IMR-90 (cell line): ENCODE data around the gene PDCD10.

Experiments
- BHLHE40 ChIP-seq: fragments of 150-350 bp; IDR thresholded peaks from 2 replicates; pipeline ENCODE4 v1.6.1; 2016; ENCODE audit warnings: mild to moderate bottlenecking, low read depth, low read length
- CTCF ChIP-seq: conservative IDR thresholded peaks from 2 replicates; pipeline ENCODE4 v1.5.1; 2012; ENCODE audit warnings: mild to moderate bottlenecking, low read depth, low read length, improper control_type of control experiment
- MAZ ChIP-seq: IDR thresholded peaks from 2 replicates; pipeline ENCODE4 v1.6.1; 2012; ENCODE audit warnings: low read depth, mild to moderate bottlenecking, low read length, improper control_type of control experiment, moderate library complexity, borderline replicate concordance
- POLR2A ChIP-seq: IDR thresholded peaks from 2 replicates; pipeline ENCODE4 v1.6.1; 2012; ENCODE audit warnings: mild to moderate bottlenecking, low read depth, low read length
- RAD21 ChIP-seq: IDR thresholded peaks from 2 replicates; pipeline ENCODE4 v1.6.1; 2012; ENCODE audit warnings: low read length, improper control_type of control experiment

GRCh38 chr3:167657684-167658225 lies 76.9 kb downstream of the PDCD10 start:
- TF ChIP-seq CTCF (no peak), POLR2A (no peak), BHLHE40 (no peak), RAD21 (no peak), MAZ (no peak)
